Measurements from ENCODE around the gene PARD6B.
A peak's percentile ranks its signal among the peaks of the same experiment; 100 is the strongest.
"Not testable (repeated sequence)": the region's sequence is repeated elsewhere in the genome, so short reads cannot be mapped to it uniquely, and the experiment has no call there.

PARD6B gene

GRCh38 chr20:50704514-50704913 lies 26.9 kb upstream of the PARD6B start:
- no peak for DNase-seq

GRCh38 chr20:50704971-50705370 lies 26.4 kb upstream of the PARD6B start:
- DNase-seq: no peak

- DNase-seq: no peak
These were observed 22.3 kb upstream of the PARD6B start for GRCh38 chr20:50708845-50709635.

- no peak for DNase-seq
These were observed 21.8 kb upstream of the PARD6B start for GRCh38 chr20:50709636-50709973.

GRCh38 chr20:50710492-50711063 lies 20.8 kb upstream of the PARD6B start:
- DNase-seq: peak; percentile 67

- DNase-seq: no peak
These were observed 20.1 kb upstream of the PARD6B start for GRCh38 chr20:50711113-50711825.

- no peak for DNase-seq
These were observed 18.4 kb upstream of the PARD6B start for GRCh38 chr20:50712771-50713656.

GRCh38 chr20:50713657-50714101 lies 17.7 kb upstream of the PARD6B start:
- DNase-seq: peak; percentile 10

- not testable (repeated sequence) for DNase-seq
These were observed 17.0 kb upstream of the PARD6B start for GRCh38 chr20:50714426-50714825.

- DNase-seq: no peak
These were observed 15.7 kb upstream of the PARD6B start for GRCh38 chr20:50715694-50716093.

- no peak for DNase-seq
These were observed 14.9 kb upstream of the PARD6B start for GRCh38 chr20:50716518-50716917.

GRCh38 chr20:50717312-50717711 lies 14.1 kb upstream of the PARD6B start:
- DNase-seq: no peak

- DNase-seq: no peak
These were observed 13.2 kb upstream of the PARD6B start for GRCh38 chr20:50717974-50718761.

- no peak for DNase-seq
These were observed 12.1 kb upstream of the PARD6B start for GRCh38 chr20:50719328-50719727.

- no peak for DNase-seq
These were observed 11.4 kb upstream of the PARD6B start for GRCh38 chr20:50720026-50720425.

- no peak for DNase-seq
These were observed 10.8 kb upstream of the PARD6B start for GRCh38 chr20:50720582-50720981.

- peak; percentile 8 for DNase-seq
These were observed 9.5 kb upstream of the PARD6B start for GRCh38 chr20:50721881-50722281.

- DNase-seq: no peak
These were observed 8.8 kb upstream of the PARD6B start for GRCh38 chr20:50722424-50723155.

GRCh38 chr20:50723672-50724071 lies 7.7 kb upstream of the PARD6B start:
- no peak for DNase-seq

GRCh38 chr20:50724112-50724725 lies 7.2 kb upstream of the PARD6B start:
- no peak for DNase-seq
